Right ventricle myocardium superior (tissue), 1 donor: ENCODE data around the gene GID4. TPM values are rescaled to one million over a fixed set of nuclear protein-coding genes. Genes with fewer than 3 reads are reported as not detected.
A peak's percentile ranks its signal among the peaks of the same experiment; 100 is the strongest.

Source experiments
- ATAC-seq: fragments of 200-7000 bp; cut with Tn5 transposase; one replicate; pipeline ENCODE4 v1.9.1; 2020; ENCODE audit warnings: mild to moderate bottlenecking; ENCODE audit not compliant: poor library complexity
- DNase-seq: peaks from one replicate; pipeline ENCODE4 v3.0.0-alpha.2; 2020
- intact Hi-C: fragments of 100-400 bp; cut with DNase I; formaldehyde crosslinking; loops from one replicate; pipeline ENCODE4 v1.11.2; 2022
- total RNA-seq: library from RNA; stranded (reverse); fragmentation: NEBNext Ultra II Directional; extraction: Animal tissue kit (Norgen Biotek cat#: 25700); gene quantifications from one replicate; pipeline ENCODE4 v1.2.1, GENCODE V29; 2021
- donor health status: DM: no; HTN: yes; CAD: no; lungs with severe emphysema.

GID4 gene
- total RNA-seq, 1 donor from 2014 or later: 18.9 TPM

GRCh38 chr17:18074566-18075272 lies 35.5 kb downstream of the GID4 start:
- DNase-seq: no peak
- ATAC-seq: no peak
- intact Hi-C loops: no loop called here

- no peak for ATAC-seq
- intact Hi-C loops: no loop called here
- no peak for DNase-seq
Measured at GRCh38 chr17:18076936-18077335, 37.7 kb downstream of the GID4 start.

- intact Hi-C loops: no loop called here
- DNase-seq (no peak), ATAC-seq (no peak)
Measured at GRCh38 chr17:18079543-18079942, 40.3 kb downstream of the GID4 start.

GRCh38 chr17:18084256-18084655 lies 45.0 kb downstream of the GID4 start:
- intact Hi-C loops: no loop called here
- ATAC-seq (no peak), DNase-seq (no peak)

GRCh38 chr17:18087610-18088491 lies 48.6 kb downstream of the GID4 start, which contains the start of gene DRG2:
TSS of gene DRG2 (plus strand) at chr17:18087948. CDS start at chr17:18088024, 76 bp downstream.
- intact Hi-C loops: no loop called here

GRCh38 chr17:18089613-18090012 lies 50.4 kb downstream of the GID4 start:
- intact Hi-C loops: no loop called here
- DNase-seq: no peak
- no peak for ATAC-seq

More at GRCh38 chr17:18087610-18088491, 48.6 kb downstream of the GID4 start, which contains the start of gene DRG2:
- peak; percentile 98 for ATAC-seq
- peak; percentile 95 for DNase-seq

GRCh38 chr17:18093616-18094408 lies 54.6 kb downstream of the GID4 start:
- DNase-seq (peak; percentile 80), ATAC-seq (peak; percentile 79)
- intact Hi-C loops: no loop called here

GRCh38 chr17:18094409-18094807 lies 55.2 kb downstream of the GID4 start:
- intact Hi-C loops: no loop called here
- no peak for ATAC-seq
- DNase-seq: no peak

GRCh38 chr17:18099516-18099915 lies 60.3 kb downstream of the GID4 start:
- intact Hi-C loops: no loop called here
- no peak for DNase-seq
- no peak for ATAC-seq

GRCh38 chr17:18100616-18101015 lies 61.4 kb downstream of the GID4 start:
- ATAC-seq: no peak
- intact Hi-C loops: no loop called here

GRCh38 chr17:18101828-18102227 lies 62.6 kb downstream of the GID4 start:
- intact Hi-C loops: no loop called here
- ATAC-seq (no peak), DNase-seq (no peak)

More at GRCh38 chr17:18100616-18101015, 61.4 kb downstream of the GID4 start:
- no peak for DNase-seq

- intact Hi-C loops: no loop called here
- DNase-seq: no peak
- no peak for ATAC-seq
Measured at GRCh38 chr17:18102640-18103039, 63.4 kb downstream of the GID4 start.

- intact Hi-C loops: no loop called here
- no peak for ATAC-seq
- no peak for DNase-seq
Measured at GRCh38 chr17:18105027-18105426, 65.8 kb downstream of the GID4 start.

- DNase-seq: no peak
- no peak for ATAC-seq
- intact Hi-C loops: no loop called here
Measured at GRCh38 chr17:18105595-18105994, 66.4 kb downstream of the GID4 start.

GRCh38 chr17:18106211-18106610 lies 67.0 kb downstream of the GID4 start:
- intact Hi-C loops: no loop called here
- DNase-seq (no peak), ATAC-seq (no peak)

- no peak for DNase-seq
- ATAC-seq: no peak
- intact Hi-C loops: no loop called here
Measured at GRCh38 chr17:18107061-18107790, 68.0 kb downstream of the GID4 start.

- no peak for ATAC-seq
- DNase-seq: no peak
- intact Hi-C loops: no loop called here
Measured at GRCh38 chr17:18107971-18108370, 68.8 kb downstream of the GID4 start.
